Transverse colon (tissue), 4 donors: Measurements from ENCODE around the gene FBXO21. TPM values are rescaled to one million over a fixed set of nuclear protein-coding genes. Genes with fewer than 3 reads are reported as not detected.

ENCODE experiments used
- DNase-seq: peaks from one replicate; pipeline ENCODE4 v3.0.0-alpha.2; 2019
- H3K27ac ChIP-seq, 4 donors: fragments of 200-600 bp; sonication (generic); 2 replicates each; pipeline ENCODE4 v1.5.1; 2016 to 2018; ENCODE audit warnings: inconsistent platforms in 4 of 4
- H3K27me3 ChIP-seq: fragments of 200-600 bp; sonication (generic); 2 replicates; pipeline ENCODE4 v1.5.1; 2017; ENCODE audit warnings: inconsistent platforms
- H3K36me3 ChIP-seq, 4 donors: fragments of 200-600 bp; sonication (generic); 2 replicates each; pipeline ENCODE4 v1.5.1; 2017 to 2019; ENCODE audit warnings: inconsistent platforms in 4 of 4
- H3K4me1 ChIP-seq, 4 donors: fragments of 200-600 bp; sonication (generic); 2 replicates each; pipeline ENCODE4 v1.5.1; 2017 to 2020; ENCODE audit warnings: inconsistent platforms in 4 of 4
- H3K4me3 ChIP-seq, 4 donors: fragments of 200-600 bp; sonication (generic); 1 replicate in 1 of 4; 2 replicates in 3 of 4; pipeline versions ENCODE4 v1.5.1 to v1.6.1; 2017 to 2019; ENCODE audit warnings: inconsistent platforms in 4 of 4
- H3K9me3 ChIP-seq, 2 donors: fragments of 200-600 bp; sonication (generic); 2 replicates each; pipeline ENCODE4 v1.5.1; 2017 to 2019; ENCODE audit warnings: inconsistent platforms in 2 of 2
- EP300 ChIP-seq: sonication (generic); formaldehyde crosslinking; IDR thresholded peaks from one replicate; pipeline ENCODE4 v1.6.1; 2017; ENCODE audit warnings: antibody characterized with exemption, low read depth
- POLR2A ChIP-seq: fragments of 450-650 bp; IDR thresholded peaks from one replicate; pipeline ENCODE4 v1.6.1; 2016; ENCODE audit warnings: antibody characterized with exemption, mild to moderate bottlenecking, moderate library complexity
- POLR2AphosphoS5 ChIP-seq, 3 donors: sonication (generic); formaldehyde crosslinking; IDR thresholded peaks; one replicate each; pipeline ENCODE4 v1.6.1; 2016; ENCODE audit warnings: antibody characterized with exemption in 3 of 3
- WGBS, 2 donors: methylation state at CpG; one replicate each; pipeline ENCODE4 v1.1.5; 2018; ENCODE audit warnings: low coverage in 1 of 2; 5-methylcytosine and 5-hydroxymethylcytosine counted together
- in situ Hi-C, 4 donors: fragments of 200-750 bp; cut with MboI; loops; one replicate each; pipeline versions ENCODE4 v1.15.0 to v1.15.1; 2017; ENCODE audit warnings: low sequenced_read_pairs in 3 of 4, low pct_ligation_motif_present in 1 of 4, low pct_unique_long_range_greater_than_20kb in 1 of 4
- intact Hi-C: fragments of 100-400 bp; cut with DNase I; formaldehyde crosslinking; loops from one replicate; pipeline ENCODE4 v1.15.1; 2023; ENCODE audit warnings: low total_unique reads
- total RNA-seq, 4 donors: library from RNA; depleted of rRNA; stranded (reverse); fragments of >200 nt; gene quantifications; one replicate each; pipeline ENCODE4 v1.1.0, GENCODE V29; 2016
- TF ChIP-seq, protein P1 (sequence below), 5 experiments: fragments of 200-600 bp in 3 of 5; fragments of 450-650 bp in 2 of 5; sonication (generic) in 3 of 5; IDR thresholded peaks; 1 replicate in 2 of 5; 2 replicates in 3 of 5; pipeline ENCODE4 v1.5.1; 2016 to 2017; ENCODE audit warnings: antibody characterized with exemption in 5 of 5, inconsistent platforms in 3 of 5, mild to moderate bottlenecking in 2 of 5, moderate library complexity in 1 of 5

FBXO21 gene
- total RNA-seq, 4 donors from 2014 or later, result 31.6 to 56.9 (median 36.8) TPM

DNA sequence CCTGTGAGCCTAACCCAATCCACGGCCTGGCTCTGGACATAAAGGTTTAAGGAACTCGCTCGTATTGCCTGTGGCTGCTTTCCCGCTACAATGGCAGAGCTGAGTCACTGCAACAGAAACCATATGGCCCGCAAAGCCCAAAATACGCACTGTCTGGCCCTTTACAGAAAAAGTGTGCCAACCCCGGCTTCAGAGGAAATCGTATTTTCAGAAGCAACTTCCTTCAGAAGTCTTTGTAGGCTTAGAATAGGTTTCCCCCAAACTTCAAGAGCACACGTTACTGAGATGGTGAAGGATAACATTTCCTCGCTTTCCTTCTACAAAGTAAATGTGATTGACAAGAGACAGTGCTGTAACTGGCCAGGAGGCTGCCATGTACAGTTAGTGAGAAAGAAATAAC lies 56.2 kb downstream of the FBXO21 start:
- no peak overlapping the region for H3K4me3 ChIP-seq
- H3K36me3 ChIP-seq, result no peaks in the 10 kb centered on the region
- no peaks in the 10 kb centered on the region for H3K27me3 ChIP-seq
- H3K4me1 ChIP-seq, result no peaks in the 10 kb centered on the region
- in situ Hi-C loops, result no loop called here
- DNase-seq, result no peak
- H3K27ac ChIP-seq, result no peak overlapping the region
- WGBS, 2 donors, result 61 to 80% methylated on average over 6 to 10 of the region's 10 CpGs
- intact Hi-C loops, result no loop called here
- TF ChIP-seq, protein P1, sequence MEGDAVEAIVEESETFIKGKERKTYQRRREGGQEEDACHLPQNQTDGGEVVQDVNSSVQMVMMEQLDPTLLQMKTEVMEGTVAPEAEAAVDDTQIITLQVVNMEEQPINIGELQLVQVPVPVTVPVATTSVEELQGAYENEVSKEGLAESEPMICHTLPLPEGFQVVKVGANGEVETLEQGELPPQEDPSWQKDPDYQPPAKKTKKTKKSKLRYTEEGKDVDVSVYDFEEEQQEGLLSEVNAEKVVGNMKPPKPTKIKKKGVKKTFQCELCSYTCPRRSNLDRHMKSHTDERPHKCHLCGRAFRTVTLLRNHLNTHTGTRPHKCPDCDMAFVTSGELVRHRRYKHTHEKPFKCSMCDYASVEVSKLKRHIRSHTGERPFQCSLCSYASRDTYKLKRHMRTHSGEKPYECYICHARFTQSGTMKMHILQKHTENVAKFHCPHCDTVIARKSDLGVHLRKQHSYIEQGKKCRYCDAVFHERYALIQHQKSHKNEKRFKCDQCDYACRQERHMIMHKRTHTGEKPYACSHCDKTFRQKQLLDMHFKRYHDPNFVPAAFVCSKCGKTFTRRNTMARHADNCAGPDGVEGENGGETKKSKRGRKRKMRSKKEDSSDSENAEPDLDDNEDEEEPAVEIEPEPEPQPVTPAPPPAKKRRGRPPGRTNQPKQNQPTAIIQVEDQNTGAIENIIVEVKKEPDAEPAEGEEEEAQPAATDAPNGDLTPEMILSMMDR (IDR thresholded peaks at IDR 0.05), result no peak
- TF ChIP-seq POLR2A, result no peak
- no peak for TF ChIP-seq POLR2AphosphoS5 (IDR thresholded peaks at IDR 0.05)
- no peak for TF ChIP-seq EP300
- no peaks in the 10 kb centered on the region for H3K9me3 ChIP-seq

DNA sequence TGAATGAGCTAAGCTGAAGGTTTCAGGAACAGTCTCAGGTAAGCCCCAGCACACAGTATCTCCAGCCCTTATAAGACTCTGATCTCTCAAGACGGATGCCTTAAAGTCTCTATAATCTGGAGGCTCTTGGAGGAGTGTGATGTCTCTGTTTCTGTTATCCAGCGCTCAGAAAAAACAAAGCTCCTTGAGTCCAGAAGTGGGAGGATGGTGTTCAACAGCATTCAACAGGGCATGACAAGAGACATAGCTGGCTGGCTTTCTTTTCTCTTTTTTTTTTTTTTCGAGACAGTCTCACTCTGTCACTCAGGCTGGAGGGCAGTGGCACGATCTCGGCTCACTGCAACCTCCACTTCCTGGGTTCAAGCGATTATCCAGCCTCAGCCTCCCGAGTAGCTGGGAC lies 59.5 kb downstream of the FBXO21 start:
- no peaks in the 10 kb centered on the region for H3K36me3 ChIP-seq
- in situ Hi-C loops (no loop called here), intact Hi-C loops (no loop called here)
- DNase-seq, result no peak
- H3K4me3 ChIP-seq, result no peak overlapping the region
- TF ChIP-seq POLR2A, result no peak
- H3K27ac ChIP-seq, result no peak overlapping the region
- no peaks in the 10 kb centered on the region for H3K9me3 ChIP-seq
- no peaks in the 10 kb centered on the region for H3K27me3 ChIP-seq
- 77% methylated on average over 7 of the region's 7 CpGs; no CpG with 5 or more reads in 1 of the 2 donors for WGBS, 2 donors
- H3K4me1 ChIP-seq, result no peaks in the 10 kb centered on the region

DNA sequence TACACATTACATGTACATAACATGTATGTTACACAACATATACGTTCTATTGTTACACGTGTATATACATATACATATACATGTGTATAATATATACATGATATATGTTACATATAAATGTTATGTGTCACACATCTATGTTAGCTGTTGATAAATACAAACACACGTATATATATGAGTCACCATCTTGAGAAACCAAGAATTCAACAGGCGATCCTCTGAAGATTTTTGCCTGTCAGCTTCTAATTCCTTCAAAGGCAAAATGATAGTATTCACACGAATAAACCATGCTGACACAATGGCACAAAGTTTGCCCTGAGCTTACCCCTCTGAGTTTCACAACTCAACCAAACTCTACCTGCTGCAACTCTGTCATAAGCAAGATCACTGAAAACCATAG lies 60.9 kb downstream of the FBXO21 start:
- no peaks in the 10 kb centered on the region for H3K27me3 ChIP-seq
- intact Hi-C loops (no loop called here), in situ Hi-C loops (no loop called here)
- H3K9me3 ChIP-seq, result no peaks in the 10 kb centered on the region
- no peak for DNase-seq
- 90 to 92% methylated on average over 5 of the region's 5 CpGs for WGBS, 2 donors
- no peak overlapping the region for H3K27ac ChIP-seq
- no peaks in the 10 kb centered on the region for H3K36me3 ChIP-seq
- H3K4me3 ChIP-seq, result no peak overlapping the region
- no peaks in the 10 kb centered on the region for H3K4me1 ChIP-seq
- TF ChIP-seq POLR2AphosphoS5 (IDR thresholded peaks at IDR 0.05) (no peak), POLR2A (no peak), EP300 (no peak)

DNA sequence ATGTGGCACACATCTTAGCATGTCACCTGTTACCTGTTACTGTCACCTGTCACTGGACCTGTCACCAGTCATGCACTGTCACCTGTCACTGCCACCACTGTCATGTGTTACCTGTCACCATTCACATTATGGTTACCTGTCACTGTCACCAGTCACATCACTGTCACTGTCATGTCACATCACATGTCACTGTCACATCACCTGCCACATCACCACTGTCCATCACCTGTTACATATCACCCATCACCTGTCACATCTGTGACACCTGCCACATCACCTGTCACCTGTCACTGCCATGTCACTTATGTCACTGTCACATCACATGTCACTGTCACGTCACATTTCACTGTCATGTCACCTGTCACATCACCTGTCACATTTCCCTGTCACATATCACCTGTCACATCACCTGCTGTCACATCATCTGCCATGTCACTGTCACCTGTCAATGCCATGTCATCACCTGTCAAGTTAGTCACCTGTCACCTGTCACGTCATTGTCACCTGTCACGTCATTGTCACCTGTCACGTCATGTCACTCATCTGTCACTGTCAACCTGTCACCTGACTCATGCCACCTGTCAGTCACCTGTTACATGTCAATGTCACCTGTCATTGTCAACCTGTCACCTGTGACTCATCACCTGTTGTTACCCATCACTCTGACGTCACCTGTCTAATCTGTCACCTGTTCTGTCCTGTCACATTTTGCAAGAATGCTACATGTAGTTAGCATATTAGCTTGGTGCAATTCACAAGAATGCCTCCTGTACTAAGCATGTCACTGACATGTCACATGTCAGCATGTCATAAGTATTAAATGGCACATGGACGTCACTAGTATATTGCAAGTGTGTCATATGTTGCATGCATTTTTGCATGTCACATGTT lies 62.1 kb downstream of the FBXO21 start:
- H3K27me3 ChIP-seq, result no peaks in the 10 kb centered on the region
- H3K36me3 ChIP-seq, result no peaks in the 10 kb centered on the region
- in situ Hi-C loops, result no loop called here
- intact Hi-C loops, result no loop called here
- H3K9me3 ChIP-seq, result no peaks in the 10 kb centered on the region
- H3K27ac ChIP-seq, result no peak overlapping the region
- no peak for DNase-seq
- peak; percentile 65 to 98 (median 96) for TF ChIP-seq POLR2AphosphoS5 (IDR thresholded peaks at IDR 0.05)
- TF ChIP-seq POLR2A, result no peak
- no peak overlapping the region for H3K4me3 ChIP-seq
- 89 to 94% methylated on average over 5 to 6 of the region's 6 CpGs for WGBS, 2 donors
- H3K4me1 ChIP-seq, result no peaks in the 10 kb centered on the region

DNA sequence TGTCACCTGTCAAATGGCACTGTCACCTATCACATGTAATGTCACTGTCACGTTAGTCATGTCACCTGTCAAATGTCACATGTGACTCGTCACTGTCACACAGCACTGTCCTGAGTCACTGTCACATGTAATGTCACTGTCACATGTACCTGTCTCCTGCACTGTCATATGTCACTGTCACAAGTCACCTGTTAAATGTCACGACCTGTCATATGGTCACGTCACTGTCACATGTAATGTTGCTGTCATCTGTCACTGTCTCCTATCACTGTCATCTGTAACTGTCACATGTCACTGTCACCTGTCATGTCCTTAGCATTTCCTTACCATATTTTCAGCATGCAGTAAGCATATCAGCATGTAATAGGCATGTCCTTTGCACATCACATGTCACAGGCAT lies 63.9 kb downstream of the FBXO21 start:
- Histone ChIP-seq H3K27me3 (no peaks in the 10 kb centered on the region), H3K36me3 (no peaks in the 10 kb centered on the region), H3K4me3 (no peak overlapping the region), H3K9me3 (no peaks in the 10 kb centered on the region), H3K4me1 (no peaks in the 10 kb centered on the region), H3K27ac (no peak overlapping the region)
- TF ChIP-seq POLR2AphosphoS5 (IDR thresholded peaks at IDR 0.05), result peak; percentile 24 to 98 (median 89)
- no peak for TF ChIP-seq POLR2A
- in situ Hi-C loops (no loop called here), intact Hi-C loops (no loop called here)
- WGBS, 2 donors, result 79 to 94% methylated on average over 2 to 4 of the region's 4 CpGs
- DNase-seq, result no peak

DNA sequence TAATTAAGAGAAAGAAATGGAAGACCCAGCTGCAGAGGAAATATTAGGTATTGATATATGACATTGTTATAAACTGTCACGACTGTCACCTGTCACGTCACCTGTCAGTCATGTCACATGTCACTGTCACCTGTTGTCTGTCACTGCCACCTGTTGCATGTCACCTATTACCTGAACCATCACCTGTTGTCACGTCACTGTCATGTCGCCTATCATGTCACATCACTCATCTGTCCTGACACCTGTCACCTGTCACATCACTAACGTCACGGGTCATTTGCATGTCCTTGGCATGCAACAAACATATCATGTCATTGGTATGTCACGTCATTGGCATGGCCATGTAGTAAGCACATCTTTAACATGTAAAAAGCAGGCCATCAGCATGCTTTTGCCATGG lies 64.5 kb downstream of the FBXO21 start:
- no peaks in the 10 kb centered on the region for H3K9me3 ChIP-seq
- no peaks in the 10 kb centered on the region for H3K4me1 ChIP-seq
- H3K36me3 ChIP-seq, result no peaks in the 10 kb centered on the region
- WGBS, 2 donors, result 88 to 89% methylated on average over 6 to 7 of the region's 7 CpGs
- no peak overlapping the region for H3K27ac ChIP-seq
- no peak for DNase-seq
- no peaks in the 10 kb centered on the region for H3K27me3 ChIP-seq
- TF ChIP-seq EP300 (no peak), POLR2AphosphoS5 (IDR thresholded peaks at IDR 0.05) (peak; percentile 48 to 96 (median 80))
- H3K4me3 ChIP-seq, result no peak overlapping the region
- intact Hi-C loops, result no loop called here
- in situ Hi-C loops, result no loop called here
